ENCODE results near the gene SNX8. TPM values are rescaled to one million over a fixed set of nuclear protein-coding genes. Genes with fewer than 3 reads are reported as not detected.

SNX8 gene
- total RNA-seq, 2 donors from 2014 or later = 53.0 to 53.2 TPM

DNA sequence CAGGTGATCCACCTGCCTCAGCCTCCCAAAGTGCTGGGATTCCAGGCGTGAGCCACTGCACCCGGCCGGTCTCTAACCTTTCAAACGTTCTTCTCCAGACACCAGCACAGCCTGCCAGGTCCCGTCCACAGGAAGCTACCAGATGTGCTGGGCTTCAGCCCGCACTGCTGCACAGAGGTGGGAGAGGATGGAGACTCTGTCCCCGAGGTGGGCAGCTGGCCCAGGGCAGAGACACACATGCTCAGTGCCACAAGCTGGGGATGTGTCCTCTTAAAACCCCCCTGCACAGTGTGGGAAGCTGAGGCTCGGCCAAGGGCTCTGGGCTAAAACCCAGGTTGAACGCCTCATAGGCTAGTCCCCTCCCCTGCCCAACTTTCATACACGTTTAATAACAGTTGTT, 62.9 kb downstream of the SNX8 start:
- no peaks in the 10 kb centered on the region for H3K4me1 Mint-ChIP-seq
- Histone ChIP-seq H3K9ac (ENCODE audit: extremely low read depth, low read length, poor library complexity, severe bottlenecking) (no peak overlapping the region), H3K4me3 (ENCODE audit: low read length) (no peak overlapping the region), H3K36me3 (ENCODE audit: control insufficient read depth, insufficient read depth, low read length) (peaks cover 8% of the 10 kb centered on the region), H3K27me3 (ENCODE audit: control insufficient read depth, insufficient read depth, low read length, poor library complexity, severe bottlenecking) (no peaks in the 10 kb centered on the region), H3K9me3 (ENCODE audit: control insufficient read depth, low read length) (no peaks in the 10 kb centered on the region), H3K4me1 (ENCODE audit: control insufficient read depth, insufficient read depth, low read length) (no peaks in the 10 kb centered on the region), H3K27ac (ENCODE audit: low read depth, low read length) (no peak overlapping the region)
- H3K36me3 Mint-ChIP-seq (ENCODE audit: low read depth) = peaks cover 31% of the 10 kb centered on the region
- no peaks in the 10 kb centered on the region for H3K9me3 Mint-ChIP-seq
- WGBS, 2 experiments (ENCODE audit: insufficient coverage in 1 of 2, insufficient read length in 1 of 2) = 86 to 89% methylated on average over 7 to 10 of the region's 10 CpGs
- no peak overlapping the region for H3K27ac Mint-ChIP-seq
- no peaks in the 10 kb centered on the region for H3K27me3 Mint-ChIP-seq (ENCODE audit: insufficient read depth)
- no peak overlapping the region for H3K4me3 Mint-ChIP-seq
- DNase-seq = no peak
- TF ChIP-seq, protein P1, sequence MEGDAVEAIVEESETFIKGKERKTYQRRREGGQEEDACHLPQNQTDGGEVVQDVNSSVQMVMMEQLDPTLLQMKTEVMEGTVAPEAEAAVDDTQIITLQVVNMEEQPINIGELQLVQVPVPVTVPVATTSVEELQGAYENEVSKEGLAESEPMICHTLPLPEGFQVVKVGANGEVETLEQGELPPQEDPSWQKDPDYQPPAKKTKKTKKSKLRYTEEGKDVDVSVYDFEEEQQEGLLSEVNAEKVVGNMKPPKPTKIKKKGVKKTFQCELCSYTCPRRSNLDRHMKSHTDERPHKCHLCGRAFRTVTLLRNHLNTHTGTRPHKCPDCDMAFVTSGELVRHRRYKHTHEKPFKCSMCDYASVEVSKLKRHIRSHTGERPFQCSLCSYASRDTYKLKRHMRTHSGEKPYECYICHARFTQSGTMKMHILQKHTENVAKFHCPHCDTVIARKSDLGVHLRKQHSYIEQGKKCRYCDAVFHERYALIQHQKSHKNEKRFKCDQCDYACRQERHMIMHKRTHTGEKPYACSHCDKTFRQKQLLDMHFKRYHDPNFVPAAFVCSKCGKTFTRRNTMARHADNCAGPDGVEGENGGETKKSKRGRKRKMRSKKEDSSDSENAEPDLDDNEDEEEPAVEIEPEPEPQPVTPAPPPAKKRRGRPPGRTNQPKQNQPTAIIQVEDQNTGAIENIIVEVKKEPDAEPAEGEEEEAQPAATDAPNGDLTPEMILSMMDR (conservative IDR thresholded peaks at IDR 0.05) = no peak

- H3K36me3 Mint-ChIP-seq (ENCODE audit: low read depth) = peaks cover 28% of the 10 kb centered on the region
- no peaks in the 10 kb centered on the region for H3K9me3 ChIP-seq (ENCODE audit: control insufficient read depth, low read length)
- no peaks in the 10 kb centered on the region for H3K27me3 ChIP-seq (ENCODE audit: control insufficient read depth, insufficient read depth, low read length, poor library complexity, severe bottlenecking)
- peaks cover 8% of the 10 kb centered on the region for H3K36me3 ChIP-seq (ENCODE audit: control insufficient read depth, insufficient read depth, low read length)
- H3K27ac Mint-ChIP-seq = peak overlapping the region; percentile 44
- WGBS, 2 experiments (ENCODE audit: insufficient coverage in 1 of 2, insufficient read length in 1 of 2) = 89 to 92% methylated on average over 16 to 27 of the region's 27 CpGs
- no peak overlapping the region for H3K27ac ChIP-seq (ENCODE audit: low read depth, low read length)
- TF ChIP-seq, protein P1 (conservative IDR thresholded peaks at IDR 0.05) = no peak
- H3K4me3 Mint-ChIP-seq = no peak overlapping the region
- DNase-seq = no peak
- no peaks in the 10 kb centered on the region for H3K9me3 Mint-ChIP-seq
- no peaks in the 10 kb centered on the region for H3K4me1 ChIP-seq (ENCODE audit: control insufficient read depth, insufficient read depth, low read length)
- no peaks in the 10 kb centered on the region for H3K4me1 Mint-ChIP-seq
- no peak overlapping the region for H3K9ac ChIP-seq (ENCODE audit: extremely low read depth, low read length, poor library complexity, severe bottlenecking)
- no peaks in the 10 kb centered on the region for H3K27me3 Mint-ChIP-seq (ENCODE audit: insufficient read depth)
- H3K4me3 ChIP-seq (ENCODE audit: low read length) = no peak overlapping the region
Observed at GRCh38 chr7:2249744-2250323, 64.4 kb downstream of the SNX8 start.

- no peaks in the 10 kb centered on the region for H3K4me1 Mint-ChIP-seq
- no peaks in the 10 kb centered on the region for H3K27me3 Mint-ChIP-seq (ENCODE audit: insufficient read depth)
- no peak for DNase-seq
- no peaks in the 10 kb centered on the region for H3K27me3 ChIP-seq (ENCODE audit: control insufficient read depth, insufficient read depth, low read length, poor library complexity, severe bottlenecking)
- H3K4me1 ChIP-seq (ENCODE audit: control insufficient read depth, insufficient read depth, low read length) = no peaks in the 10 kb centered on the region
- H3K9me3 Mint-ChIP-seq = no peaks in the 10 kb centered on the region
- H3K4me3 ChIP-seq (ENCODE audit: low read length) = no peak overlapping the region
- H3K27ac ChIP-seq (ENCODE audit: low read depth, low read length) = no peak overlapping the region
- peaks cover 8% of the 10 kb centered on the region for H3K36me3 ChIP-seq (ENCODE audit: control insufficient read depth, insufficient read depth, low read length)
- H3K36me3 Mint-ChIP-seq (ENCODE audit: low read depth) = peaks cover 24% of the 10 kb centered on the region
- TF ChIP-seq, protein P1 (conservative IDR thresholded peaks at IDR 0.05) = no peak
- WGBS, 2 experiments (ENCODE audit: insufficient coverage in 1 of 2, insufficient read length in 1 of 2) = 90 to 92% methylated on average over 13 to 24 of the region's 24 CpGs
- H3K27ac Mint-ChIP-seq = peak overlapping the region; percentile 44
- no peak overlapping the region for H3K4me3 Mint-ChIP-seq
- H3K9me3 ChIP-seq (ENCODE audit: control insufficient read depth, low read length) = no peaks in the 10 kb centered on the region
- H3K9ac ChIP-seq (ENCODE audit: extremely low read depth, low read length, poor library complexity, severe bottlenecking) = no peak overlapping the region
Observed at GRCh38 chr7:2248984-2249694, 65.1 kb downstream of the SNX8 start.

Measured in endodermal cell (in vitro differentiated cells).